KMS-11 (cell line): ENCODE results near the gene BRI3BP.

Source experiments
- H2AFZ ChIP-seq: fragments of 200-600 bp; sonication (generic); 2 replicates; pipeline ENCODE4 v1.6.1; 2016; ENCODE audit warnings: antibody characterized with exemption, mixed run types, low read depth
- H3K27ac ChIP-seq: fragments of 200-600 bp; sonication (generic); 2 replicates; pipeline ENCODE4 v1.6.1; 2016; ENCODE audit warnings: mild to moderate bottlenecking, mixed run types
- H3K27me3 ChIP-seq: fragments of 200-600 bp; sonication (generic); 2 replicates; pipeline ENCODE4 v1.6.1; 2017; ENCODE audit warnings: mild to moderate bottlenecking, low read depth, mixed run types, moderate library complexity; ENCODE audit not compliant: insufficient read depth
- H3K36me3 ChIP-seq: fragments of 200-600 bp; sonication (generic); 2 replicates; pipeline ENCODE4 v1.6.1; 2017; ENCODE audit warnings: mild to moderate bottlenecking, mixed run types; ENCODE audit not compliant: insufficient read depth
- H3K4me1 ChIP-seq: fragments of 200-600 bp; sonication (generic); 2 replicates; pipeline ENCODE4 v1.6.1; 2016; ENCODE audit warnings: mild to moderate bottlenecking, low read depth, mixed run types; ENCODE audit not compliant: poor library complexity, severe bottlenecking
- H3K4me2 ChIP-seq: fragments of 200-600 bp; sonication (generic); 2 replicates; pipeline ENCODE4 v1.7.0; 2016; ENCODE audit warnings: mild to moderate bottlenecking, mixed run types
- H3K4me3 ChIP-seq: fragments of 200-600 bp; sonication (generic); IDR thresholded peaks from 2 replicates; pipeline ENCODE4 v1.6.1; 2017; ENCODE audit warnings: low read depth, low read length, mixed read lengths; ENCODE audit not compliant: insufficient read depth
- H3K79me2 ChIP-seq: fragments of 200-600 bp; sonication (generic); 2 replicates; pipeline ENCODE4 v1.6.1; 2016; ENCODE audit warnings: low read depth, mixed run types; ENCODE audit not compliant: insufficient read depth
- H3K9ac ChIP-seq: fragments of 200-600 bp; sonication (generic); 2 replicates; pipeline ENCODE4 v1.6.1; 2016; ENCODE audit warnings: mild to moderate bottlenecking, mixed run types
- H4K20me1 ChIP-seq: fragments of 200-600 bp; sonication (generic); 2 replicates; pipeline ENCODE4 v1.6.1; 2016; ENCODE audit warnings: mild to moderate bottlenecking, mixed run types; ENCODE audit not compliant: insufficient read depth
- CTCF ChIP-seq: fragments of 200-600 bp; sonication (generic); conservative IDR thresholded peaks from 2 replicates; pipeline ENCODE4 v1.6.1; 2017; ENCODE audit warnings: low read depth, mild to moderate bottlenecking, antibody characterized with exemption, low read length, moderate library complexity, mixed read lengths

BRI3BP gene

DNA sequence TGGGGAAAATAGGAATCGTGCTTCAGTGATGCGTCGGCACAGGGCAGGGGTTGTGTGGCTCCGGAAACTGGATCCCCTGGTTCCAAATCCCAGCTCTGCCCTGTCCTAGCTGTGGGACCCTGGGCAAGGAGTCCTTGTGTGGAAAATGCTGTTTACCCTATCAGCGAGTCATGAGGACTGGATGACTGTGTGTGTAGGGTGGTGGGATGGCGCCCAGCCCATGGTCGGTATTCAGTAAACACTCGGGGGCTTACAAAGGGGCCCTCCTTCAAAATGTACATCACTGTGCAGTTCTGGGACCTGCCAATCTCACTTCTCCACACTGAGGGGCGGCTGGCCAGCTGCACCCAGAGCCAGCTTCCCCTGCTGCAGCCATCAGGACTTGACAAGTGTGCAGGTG is 24.4 kb downstream of the BRI3BP start:
- no peaks in the 10 kb centered on the region for H3K36me3 ChIP-seq
- no peak overlapping the region for H3K27ac ChIP-seq
- no peak overlapping the region for H3K4me2 ChIP-seq
- H3K4me1 ChIP-seq: no peaks in the 10 kb centered on the region
- no peaks in the 10 kb centered on the region for H4K20me1 ChIP-seq
- H3K27me3 ChIP-seq: no peaks in the 10 kb centered on the region
- TF ChIP-seq CTCF: no peak
- no peak overlapping the region for H3K9ac ChIP-seq
- no peak overlapping the region for H2AFZ ChIP-seq
- no peaks in the 10 kb centered on the region for H3K79me2 ChIP-seq
- no peak overlapping the region for H3K4me3 ChIP-seq

GRCh38 chr12:125018356-125018755 is 24.9 kb downstream of the BRI3BP start:
- Histone ChIP-seq H3K4me3 (no peak overlapping the region), H3K4me2 (no peak overlapping the region), H3K9ac (no peak overlapping the region), H3K79me2 (no peaks in the 10 kb centered on the region), H3K4me1 (no peaks in the 10 kb centered on the region), H2AFZ (no peak overlapping the region), H3K27ac (no peak overlapping the region), H4K20me1 (no peaks in the 10 kb centered on the region), H3K27me3 (no peaks in the 10 kb centered on the region), H3K36me3 (no peaks in the 10 kb centered on the region)
- no peak for TF ChIP-seq CTCF

DNA sequence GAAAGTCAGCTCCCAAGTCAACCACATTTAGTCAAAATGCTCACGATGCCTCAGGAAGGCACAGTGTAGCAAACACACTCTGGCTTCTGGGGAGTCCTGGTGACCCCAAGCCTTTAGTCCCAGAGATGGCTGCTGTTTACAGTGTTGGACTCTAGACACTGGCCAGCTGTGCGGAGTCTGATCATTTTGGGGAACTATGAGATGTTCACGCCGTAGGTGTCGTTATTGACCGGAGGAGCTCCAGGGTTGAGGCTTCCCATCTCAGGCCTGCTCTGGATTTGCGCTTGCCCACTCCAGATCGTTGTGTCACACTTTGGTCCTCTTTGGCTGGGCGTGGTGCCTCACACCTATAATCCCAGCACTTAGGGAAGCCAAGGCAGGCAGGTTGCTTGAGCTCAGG is 27.7 kb downstream of the BRI3BP start:
- Histone ChIP-seq H3K9ac (no peak overlapping the region), H3K4me1 (peaks cover 4% of the 10 kb centered on the region), H3K27ac (no peak overlapping the region), H3K27me3 (no peaks in the 10 kb centered on the region), H3K79me2 (no peaks in the 10 kb centered on the region), H3K36me3 (no peaks in the 10 kb centered on the region), H3K4me2 (no peak overlapping the region), H2AFZ (no peak overlapping the region), H3K4me3 (no peak overlapping the region), H4K20me1 (no peaks in the 10 kb centered on the region)
- TF ChIP-seq CTCF: no peak

DNA sequence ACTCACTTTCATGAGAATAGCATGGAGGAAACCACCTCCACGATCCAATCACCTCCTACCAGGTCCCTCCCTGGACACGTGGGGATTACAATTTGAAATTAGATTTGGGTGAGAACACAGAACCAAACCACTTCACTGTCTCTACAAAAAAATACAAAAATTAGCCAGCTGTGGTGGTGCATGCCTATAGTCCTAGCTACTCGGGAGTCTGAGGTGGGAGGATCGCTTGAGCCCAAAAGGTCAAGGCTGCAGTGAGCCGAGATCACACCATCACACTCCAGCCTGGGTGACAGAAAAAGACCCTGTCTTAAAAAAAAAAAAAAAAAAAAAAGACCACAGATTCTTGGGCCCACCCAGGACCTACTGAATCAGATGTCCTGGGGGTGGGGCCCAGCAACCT is 28.3 kb downstream of the BRI3BP start:
- H3K79me2 ChIP-seq: no peaks in the 10 kb centered on the region
- H3K27ac ChIP-seq: no peak overlapping the region
- no peak overlapping the region for H3K9ac ChIP-seq
- no peak overlapping the region for H3K4me3 ChIP-seq
- H3K36me3 ChIP-seq: no peaks in the 10 kb centered on the region
- H2AFZ ChIP-seq: no peak overlapping the region
- H3K4me2 ChIP-seq: no peak overlapping the region
- H3K4me1 ChIP-seq: peaks cover 7% of the 10 kb centered on the region
- H3K27me3 ChIP-seq: no peaks in the 10 kb centered on the region
- no peak for TF ChIP-seq CTCF
- H4K20me1 ChIP-seq: no peaks in the 10 kb centered on the region

DNA sequence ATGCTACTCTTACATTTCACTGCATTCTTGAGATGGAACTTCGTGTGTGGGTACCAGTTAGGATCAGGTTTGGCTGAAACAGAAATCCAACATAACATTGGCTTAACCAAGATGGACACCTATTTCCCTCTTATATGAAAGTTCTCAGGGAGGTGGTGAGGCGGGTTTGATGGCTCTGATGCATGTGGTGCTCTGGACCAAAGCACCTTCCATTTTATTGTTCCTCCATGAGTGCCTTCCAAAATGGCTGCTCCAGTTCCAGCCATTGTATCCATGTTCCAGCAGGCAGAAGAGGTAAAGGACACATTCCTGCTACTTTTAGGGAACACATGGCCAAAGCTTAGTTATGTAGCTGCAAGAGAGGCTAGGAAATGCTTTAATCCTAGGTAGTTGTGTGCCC is 29.6 kb downstream of the BRI3BP start:
- Histone ChIP-seq H3K9ac (no peak overlapping the region), H2AFZ (no peak overlapping the region), H3K4me3 (no peak overlapping the region), H3K27ac (no peak overlapping the region), H3K79me2 (no peaks in the 10 kb centered on the region), H4K20me1 (no peaks in the 10 kb centered on the region), H3K27me3 (no peaks in the 10 kb centered on the region), H3K4me1 (peaks cover 7% of the 10 kb centered on the region), H3K36me3 (no peaks in the 10 kb centered on the region), H3K4me2 (no peak overlapping the region)
- no peak for TF ChIP-seq CTCF
